NCI-H1048 (cell line): ENCODE data around the gene NISCH.

Experiments used
- DNase-seq: peaks from one replicate; lab custom pipeline; 2025; lab: John Stamatoyannopoulos, UW

NISCH gene

DNA sequence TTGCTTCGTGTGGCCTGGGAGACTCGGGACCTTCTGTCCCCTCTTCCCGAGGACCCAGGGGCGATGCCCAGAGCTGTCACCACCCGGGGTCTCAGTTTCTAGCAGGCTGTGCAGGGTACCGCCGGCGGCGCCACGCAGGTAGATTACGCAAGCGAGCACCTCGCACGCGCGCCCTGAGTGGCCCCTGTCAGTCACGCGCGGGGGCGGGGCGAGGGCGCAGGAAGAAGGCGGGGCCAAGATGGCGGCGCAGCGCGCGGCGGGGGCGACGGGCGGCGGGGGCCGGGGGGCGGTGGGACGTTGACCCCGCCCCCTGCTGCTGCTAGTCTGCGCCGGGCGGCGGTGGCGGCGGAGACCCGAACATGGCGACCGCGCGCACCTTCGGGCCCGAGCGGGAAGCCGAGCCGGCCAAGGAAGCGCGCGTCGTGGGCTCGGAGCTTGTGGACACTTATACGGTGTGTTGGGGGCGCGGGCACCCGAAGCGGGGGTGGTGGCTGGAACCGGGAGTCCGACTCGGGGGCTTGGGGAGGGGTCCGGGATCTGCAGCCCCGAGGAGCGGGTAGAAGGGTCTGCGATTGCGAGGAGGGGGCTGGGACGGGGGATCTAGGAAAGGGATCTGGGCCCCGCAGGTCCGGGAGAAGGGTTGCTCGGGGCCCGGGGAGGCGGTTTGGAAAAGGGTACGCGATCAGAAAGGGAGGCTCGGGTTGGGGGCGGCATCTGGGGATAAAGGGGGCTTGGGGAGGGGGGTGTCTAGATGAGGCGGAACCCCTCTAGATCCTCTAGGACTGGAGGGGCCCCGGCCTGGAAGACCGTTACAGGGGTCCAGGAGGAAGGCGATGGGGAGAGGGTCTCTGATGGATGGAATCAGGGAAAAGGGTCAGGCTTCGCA lies at the start of gene NISCH:
TSS of gene NISCH (plus strand) at position 322 of the 886 bp plus-strand sequence. CDS start at position 360, 38 bp downstream.
- peak; percentile 55 for DNase-seq

DNA sequence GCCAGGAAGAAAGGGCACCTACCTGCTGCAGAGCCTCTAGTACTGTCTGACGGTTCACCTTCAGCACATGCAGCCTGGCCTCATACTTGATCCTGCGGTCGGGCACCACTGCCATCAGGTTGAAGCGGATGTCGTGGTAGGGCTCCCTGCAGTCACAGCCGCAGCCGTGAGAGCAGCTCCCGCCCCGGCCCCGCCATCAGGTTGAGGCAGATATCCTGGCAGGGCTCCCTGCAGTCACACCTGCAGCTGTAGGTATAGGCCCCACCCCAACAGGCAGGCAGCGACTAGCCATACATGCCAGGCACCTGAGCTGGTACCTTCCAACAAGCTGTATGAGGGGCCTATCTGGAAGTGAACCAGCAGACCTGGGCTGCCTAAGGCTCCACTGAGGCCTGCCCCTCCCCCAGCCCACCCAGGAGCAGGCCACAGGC lies 49.2 kb upstream of the NISCH start:
- DNase-seq: no peak

DNA sequence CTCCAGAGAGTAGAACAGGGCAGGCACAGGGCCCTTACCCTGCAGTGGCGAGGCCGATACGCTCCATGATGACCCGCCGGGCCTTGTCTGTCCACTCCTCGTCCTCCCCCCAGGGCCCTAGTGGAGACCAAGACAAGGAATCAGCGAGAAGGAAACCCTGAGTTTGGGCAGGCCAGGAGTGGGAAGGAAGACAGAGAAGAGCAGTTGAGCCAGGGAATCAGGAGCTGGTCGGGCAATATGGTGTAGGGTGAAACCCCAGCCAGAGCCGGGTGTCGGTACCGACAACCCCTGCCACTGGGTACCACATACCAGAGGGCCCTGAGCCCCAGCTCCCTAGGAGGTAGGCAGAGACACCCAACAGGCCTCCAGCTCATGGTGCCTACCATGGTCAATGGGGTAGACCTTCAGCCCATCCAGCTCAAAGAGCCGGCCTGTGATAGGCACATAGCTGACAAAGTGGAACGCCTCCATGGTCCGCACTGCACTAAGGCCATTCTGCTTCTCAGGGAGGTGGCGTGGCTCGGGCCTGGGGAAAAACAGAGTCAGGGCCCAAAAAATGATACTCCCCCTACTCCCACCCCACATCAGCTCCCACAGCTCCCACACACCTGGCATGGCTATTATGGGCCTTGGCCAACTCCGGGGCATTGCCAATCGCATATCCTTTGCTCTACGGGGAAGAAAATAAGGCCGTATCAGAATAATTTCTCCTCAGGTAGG lies 48.5 kb upstream of the NISCH start:
- DNase-seq: no peak

DNA sequence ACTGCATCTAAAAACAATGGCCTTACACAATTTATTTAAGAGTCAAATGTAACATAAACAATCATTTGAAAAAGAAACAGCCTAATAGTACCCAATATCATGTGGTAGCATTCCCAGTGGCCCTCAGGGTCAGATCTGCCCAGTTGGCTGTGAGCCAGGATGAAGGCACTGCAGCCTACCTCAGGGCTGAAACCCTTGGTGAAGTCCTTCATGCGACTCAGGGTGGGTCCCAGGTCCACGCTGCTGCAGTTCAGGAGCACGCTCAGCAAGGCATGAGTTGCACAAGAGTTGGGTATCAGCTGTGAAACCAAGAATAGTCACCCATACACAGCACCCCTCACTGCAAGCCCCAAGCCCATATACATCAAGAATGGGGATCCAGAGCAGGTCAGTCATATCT lies 47.6 kb upstream of the NISCH start:
- no peak for DNase-seq

DNA sequence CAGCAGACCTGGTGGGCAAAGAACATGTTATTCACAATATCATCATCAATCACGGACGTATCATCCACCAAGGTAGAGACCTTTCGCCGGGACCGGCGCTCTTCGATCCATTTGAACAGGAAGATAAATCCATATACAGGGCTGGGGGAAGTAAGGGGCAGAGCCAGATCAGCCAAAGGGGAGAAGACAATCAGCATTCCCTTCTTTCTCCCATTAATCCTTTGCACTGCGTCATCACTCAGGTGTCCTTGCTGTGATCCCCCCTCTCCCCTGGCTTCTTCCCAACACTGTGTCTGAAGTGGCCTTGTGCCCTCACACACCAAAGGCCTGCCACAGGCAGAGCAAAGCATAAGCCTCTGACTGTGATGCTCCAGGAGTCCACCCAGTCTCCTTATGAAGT lies 46.9 kb upstream of the NISCH start:
- no peak for DNase-seq

DNA sequence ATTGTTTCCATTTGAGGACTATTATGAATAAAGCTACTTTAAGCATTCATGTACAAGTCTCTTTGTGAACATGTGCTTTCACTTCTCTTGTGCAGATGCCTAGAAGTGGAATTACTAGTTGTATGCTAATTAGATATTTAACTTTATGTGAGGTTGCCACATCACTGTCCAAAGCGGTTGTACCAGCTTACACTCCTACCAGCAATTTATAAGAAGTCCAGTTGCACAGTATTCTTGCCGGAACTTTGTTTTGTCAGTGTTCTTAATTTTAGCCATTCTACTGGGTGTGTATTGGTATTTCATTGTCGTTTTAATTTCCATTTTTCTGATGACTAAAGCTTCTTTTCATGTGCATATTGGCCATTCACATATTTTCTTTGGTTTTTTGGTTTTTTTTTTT lies 39.6 kb upstream of the NISCH start:
- no peak for DNase-seq

DNA sequence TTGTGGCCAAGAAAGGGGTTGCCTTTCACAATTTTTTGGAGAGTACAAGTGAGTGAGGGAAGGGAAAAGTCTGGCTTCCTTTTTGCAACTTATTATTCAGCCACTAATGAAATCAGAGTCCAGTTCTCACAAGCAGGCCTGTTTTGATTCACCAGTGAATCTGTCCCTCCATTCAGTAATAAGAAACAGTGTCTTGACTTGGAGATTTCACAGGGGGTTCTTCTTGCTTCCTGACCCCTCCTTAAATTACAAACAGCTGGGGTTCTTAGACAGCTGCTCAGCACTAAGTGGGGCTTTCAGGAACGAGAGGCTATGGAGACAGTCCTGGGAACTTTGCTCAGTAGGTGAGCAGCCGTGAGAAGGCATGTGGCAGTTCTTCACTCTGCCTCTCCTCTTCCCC lies 35.0 kb upstream of the NISCH start:
- DNase-seq: no peak

DNA sequence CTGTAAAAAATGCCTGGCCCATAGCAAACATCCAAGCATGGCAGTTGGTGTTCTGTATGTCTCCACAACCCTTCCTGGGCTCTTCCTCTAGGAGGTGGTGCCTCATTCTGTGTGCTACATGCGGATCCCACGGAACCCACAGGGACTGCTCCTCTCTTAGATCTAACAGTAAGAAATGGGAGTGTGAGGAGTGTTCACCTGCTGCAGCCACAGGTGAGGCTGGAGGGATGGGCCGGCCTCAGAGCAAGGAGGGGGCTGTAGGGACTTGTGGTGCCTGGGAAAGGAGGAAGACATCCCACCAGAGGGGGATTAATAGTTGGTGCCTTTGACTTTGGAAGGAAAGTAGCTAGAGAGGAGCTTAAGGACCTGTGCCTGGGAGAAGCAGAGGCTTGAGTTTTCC lies 32.7 kb upstream of the NISCH start:
- no peak for DNase-seq

DNA sequence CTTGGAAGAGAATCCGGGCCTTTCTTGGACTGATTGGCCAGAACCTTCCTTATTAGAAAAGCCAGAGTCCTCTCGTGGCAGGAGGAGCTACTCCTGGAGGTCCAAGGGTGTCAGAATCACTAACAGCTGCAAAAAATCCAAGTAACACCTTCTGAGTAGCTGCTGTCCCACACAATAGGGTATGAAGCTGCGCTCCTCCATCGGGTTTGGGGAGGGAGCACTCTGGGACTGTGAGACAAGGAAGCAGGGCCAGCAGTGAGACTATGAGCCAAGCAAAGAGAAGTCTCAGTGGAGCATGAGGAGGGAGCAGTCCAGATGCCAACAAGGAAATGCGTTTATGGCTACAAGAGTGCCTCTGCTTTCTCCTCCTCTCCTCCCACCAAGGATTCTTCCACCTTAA lies 32.2 kb upstream of the NISCH start:
- DNase-seq: no peak

DNA sequence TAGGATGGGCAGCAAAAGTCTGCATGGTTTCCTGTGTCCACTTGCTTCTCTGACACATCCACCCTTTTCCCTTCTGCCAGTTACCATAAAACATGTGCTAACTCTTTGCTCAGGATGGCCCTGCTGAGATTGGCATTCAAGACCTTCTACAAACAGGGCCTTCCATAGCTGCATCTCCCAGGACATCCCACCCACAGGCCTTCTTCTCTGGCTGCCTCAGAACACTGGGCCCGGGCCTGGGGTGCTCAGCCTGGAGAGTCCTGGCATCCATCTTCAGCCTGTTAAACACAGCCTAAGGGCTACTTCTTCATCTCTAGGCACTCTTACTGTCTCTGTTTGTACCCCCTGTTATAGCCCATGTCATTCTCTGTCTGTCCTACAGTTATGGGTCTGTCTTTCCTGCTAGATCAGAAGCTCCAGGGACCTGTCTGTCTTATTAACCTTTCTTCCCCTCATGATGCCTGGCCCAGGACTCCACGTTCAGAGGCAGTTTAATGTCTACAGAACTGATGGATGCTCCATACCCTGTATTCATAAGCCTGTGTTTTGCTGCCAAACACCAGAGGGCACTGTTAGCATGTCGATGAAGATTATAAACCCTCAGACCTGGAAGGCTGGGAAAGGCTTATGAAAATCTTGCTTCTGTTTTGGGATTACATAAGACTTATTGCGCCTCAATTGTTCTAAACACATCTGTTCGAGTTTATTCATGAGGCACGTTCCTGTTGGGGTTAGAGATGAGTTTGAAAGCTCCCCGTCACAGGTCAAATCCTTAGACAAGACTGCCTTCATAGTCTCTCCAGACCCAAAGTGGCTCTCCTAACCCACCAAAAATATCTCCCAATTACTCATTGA lies 27.0 kb upstream of the NISCH start:
- no peak for DNase-seq

DNA sequence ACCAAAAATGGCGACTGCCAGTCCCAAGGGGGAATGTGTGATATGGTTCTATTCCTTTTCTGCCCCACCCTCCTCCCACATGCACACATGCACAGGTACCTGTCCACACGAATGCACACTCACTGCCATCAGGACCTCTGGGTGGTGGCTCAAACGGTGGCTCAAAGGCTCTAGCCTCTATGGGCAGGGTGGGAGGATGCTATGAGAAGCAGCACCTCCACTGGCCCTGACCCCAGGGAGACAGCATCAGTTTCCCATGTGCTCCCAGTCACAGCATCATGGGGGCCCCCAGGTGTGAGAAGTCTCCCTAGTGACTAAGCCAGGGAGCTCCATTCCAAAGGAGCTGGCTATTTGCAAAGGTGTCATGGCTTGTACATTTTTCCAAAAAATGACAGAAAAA lies 26.4 kb upstream of the NISCH start:
- DNase-seq: no peak

DNA sequence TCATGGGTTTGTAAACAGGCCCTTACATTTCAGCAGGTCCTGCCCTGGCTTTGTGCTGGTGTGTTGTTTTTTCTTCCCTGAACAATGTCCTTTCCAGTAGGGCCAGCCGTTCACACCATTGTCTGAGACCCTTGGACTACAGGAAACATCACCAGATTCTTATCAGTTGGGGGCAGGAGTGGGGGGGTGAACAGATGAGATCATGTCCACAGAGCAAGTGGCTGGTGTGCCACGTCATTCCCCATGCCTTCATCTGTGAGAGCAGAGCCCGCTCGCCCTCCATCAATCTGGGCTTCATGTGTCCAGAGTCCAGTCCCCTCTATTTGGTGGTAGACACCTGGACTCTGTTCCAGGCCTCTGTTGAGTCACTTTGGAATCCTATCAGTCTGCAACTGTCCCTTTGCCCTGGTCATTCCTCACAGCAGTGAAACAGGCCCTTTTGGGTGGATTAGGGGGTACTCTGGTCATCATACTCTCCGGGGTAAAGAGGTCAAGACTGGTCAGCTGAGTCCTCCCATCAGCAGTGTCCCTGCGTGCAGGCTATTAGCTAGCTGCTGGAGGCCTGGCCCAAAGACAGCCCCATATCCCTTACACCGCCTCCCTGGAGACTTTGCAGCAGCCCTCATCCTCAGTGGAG lies 25.5 kb upstream of the NISCH start:
- DNase-seq: no peak

DNA sequence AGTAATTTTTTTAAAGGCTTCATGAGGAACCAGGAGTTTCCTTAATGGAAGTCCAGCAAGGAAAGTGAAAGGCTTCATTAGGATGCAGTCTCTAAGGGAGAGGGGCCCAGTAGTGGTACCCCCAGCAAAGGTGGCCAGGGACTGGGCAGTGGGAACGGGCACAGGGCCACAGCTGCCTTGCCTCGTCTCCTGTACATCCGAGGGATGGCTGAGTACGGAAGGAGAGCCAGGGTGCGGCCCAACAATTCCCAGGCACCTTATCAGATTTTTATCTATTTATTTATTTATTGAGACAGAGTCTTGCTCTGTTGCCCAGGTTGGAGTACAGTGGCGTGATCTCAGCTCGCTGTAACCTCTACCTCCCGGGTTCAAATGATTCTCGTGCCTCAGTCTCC lies 25.0 kb upstream of the NISCH start:
- no peak for DNase-seq

DNA sequence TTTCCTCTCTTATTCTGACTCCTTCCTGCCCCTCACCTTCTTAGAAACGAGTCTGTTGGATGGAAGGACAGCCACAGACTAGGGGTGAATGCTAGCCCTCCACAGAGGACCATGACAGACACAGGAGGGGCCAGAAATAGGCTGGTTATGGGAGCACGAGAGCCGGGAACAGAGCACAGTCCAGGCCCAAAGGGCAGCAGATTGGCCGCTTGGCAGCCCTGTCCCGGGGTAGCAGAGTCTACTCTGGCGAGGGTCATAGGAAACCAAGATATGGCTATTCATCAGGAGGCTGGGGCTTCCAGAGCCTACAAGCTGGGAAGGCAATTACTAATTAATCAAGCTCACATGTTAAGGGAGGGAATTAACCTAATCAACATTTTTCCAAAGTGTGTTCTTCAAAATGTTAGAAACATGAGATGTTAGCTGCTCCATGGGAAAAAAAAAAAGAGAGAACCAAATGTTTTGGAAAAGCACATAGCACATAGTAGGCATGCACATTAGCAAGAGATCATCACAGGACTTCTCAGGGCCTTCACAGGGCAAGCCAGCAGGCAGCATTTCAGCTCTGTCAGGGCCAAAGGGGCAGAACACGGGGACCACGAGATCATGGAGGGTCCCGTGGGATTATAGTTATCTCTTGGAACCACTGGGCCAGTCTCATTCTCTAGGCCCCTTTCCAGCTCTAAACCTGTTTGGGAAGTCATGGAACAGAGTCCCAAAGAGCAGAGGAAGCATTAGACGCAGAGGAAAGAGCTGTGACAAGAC lies 23.8 kb upstream of the NISCH start:
- DNase-seq: no peak

DNA sequence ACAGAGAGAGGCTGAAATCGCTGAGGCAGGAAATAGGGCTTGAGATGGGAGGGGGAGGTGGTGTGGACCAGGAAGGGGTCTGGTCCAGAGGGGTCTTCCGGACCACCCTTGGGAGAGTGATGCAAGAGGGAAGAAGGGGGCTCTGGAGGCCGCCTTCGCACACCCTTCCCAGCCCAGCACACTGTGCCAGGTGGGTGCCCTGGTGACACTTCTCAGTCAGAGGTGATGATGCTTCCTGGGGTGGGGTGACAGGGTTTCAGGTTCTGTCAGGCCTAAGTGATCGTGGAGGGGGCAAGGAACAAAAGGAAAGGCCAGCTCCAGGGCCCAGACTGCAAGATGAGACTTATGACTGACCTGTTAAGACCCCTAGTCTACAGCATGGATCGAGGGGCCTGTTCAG lies 23.2 kb upstream of the NISCH start:
- no peak for DNase-seq

DNA sequence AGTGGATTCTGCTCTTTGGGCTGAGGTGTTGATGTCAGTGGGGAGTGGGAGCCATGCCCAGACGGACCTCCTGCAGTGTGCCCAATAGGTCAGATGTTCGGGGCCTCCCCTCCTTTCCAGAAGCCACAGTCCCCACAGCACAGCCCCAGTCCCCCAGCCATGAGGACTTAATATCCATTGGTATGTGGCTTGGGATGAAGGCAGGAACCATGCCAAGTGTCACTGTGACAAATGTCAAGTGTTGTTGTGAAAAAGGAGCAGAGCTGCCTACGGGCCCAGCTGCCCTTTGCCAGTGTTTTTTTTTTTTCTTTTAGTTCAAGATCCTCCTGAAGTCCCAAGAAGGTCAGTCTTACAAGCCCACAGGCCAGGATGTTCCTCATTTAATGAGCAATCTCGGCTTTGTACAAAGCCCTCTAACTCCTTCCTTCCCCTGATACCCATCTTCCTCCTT lies 22.7 kb upstream of the NISCH start:
- DNase-seq: no peak

DNA sequence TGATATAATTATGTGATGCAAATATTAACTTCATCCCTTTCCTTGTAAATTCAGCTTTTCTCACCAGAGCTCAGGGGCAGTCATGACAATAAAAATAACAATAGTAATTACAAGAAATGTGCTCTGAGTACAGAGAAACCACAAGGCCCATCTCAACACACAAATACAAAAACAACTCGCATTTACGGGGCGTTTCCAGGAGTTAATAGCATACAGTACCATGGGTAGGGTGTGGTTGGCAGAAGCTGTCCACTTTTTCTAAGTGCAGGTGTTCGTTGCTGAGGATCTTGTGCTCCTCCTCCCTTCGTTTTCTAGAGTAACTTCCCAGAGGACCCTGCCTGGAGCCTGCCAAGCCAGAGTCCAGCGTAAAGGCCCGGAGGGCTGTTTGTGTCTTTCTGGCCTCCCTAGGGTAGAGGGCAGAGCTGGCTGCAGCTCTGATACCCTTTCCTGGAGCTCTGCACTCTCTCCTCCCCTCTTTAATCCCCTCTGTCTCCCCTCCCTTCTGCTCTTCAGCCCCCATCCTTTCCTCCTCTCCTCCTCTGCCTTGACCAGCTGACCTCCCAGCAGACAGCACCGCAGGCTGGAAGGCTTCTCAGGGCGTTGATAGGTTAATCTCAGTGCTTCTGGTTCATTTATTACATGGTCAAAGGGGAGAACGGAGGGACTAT lies 21.9 kb upstream of the NISCH start:
- no peak for DNase-seq

DNA sequence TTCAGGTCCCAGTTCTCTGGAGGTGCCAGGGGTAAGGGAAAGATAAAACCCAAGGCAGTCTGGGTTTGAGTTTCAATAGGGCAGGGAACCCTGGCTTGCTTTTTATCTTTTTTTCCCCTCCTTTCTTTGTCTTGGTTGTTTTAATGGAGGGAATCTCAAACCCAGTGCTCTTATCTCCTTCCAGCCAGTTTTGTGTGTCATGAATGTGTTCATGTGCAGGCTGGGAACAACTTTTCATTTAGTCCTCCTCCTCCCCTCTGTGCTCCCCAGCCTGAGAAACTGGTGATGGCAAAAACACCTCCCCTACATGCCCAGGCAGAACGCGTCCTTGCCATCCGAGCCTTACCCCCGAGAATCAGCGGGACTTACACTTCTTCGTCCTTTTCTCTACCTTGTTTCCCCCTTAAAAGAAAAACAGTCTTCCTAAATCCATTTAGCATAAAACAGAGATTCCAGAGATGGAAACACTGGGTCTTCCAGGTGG lies 21.4 kb upstream of the NISCH start:
- DNase-seq: no peak

DNA sequence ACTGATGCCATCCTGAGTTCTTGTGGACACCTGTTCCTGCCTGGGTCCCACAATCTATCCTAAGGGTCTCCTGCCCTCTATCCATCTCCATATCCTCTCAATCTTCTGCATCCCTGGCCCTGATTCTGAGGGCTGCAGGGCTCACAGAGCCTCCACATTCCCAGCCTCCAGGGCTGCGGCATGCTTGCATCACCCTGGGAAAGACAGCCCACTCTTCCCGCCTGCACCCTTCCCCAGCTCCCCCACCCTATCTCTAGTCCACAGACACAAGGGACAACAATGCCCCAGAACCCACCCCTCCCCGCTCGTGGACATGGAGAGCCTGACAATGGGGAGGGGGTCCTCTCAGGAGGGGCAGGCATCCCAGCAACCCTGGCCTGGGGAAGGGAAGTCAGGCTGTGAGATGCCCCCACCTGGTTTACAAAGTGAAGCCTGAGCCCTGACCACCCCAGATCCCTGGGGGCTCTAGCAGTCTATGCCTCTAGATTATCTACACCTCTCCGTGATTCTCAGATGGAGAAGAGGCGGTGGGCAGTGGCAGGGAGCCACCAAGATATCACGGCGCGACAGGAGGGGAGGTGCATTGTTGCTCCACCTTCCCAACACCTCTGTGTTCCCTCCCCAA lies 20.8 kb upstream of the NISCH start:
- no peak for DNase-seq
